Spinal cord (tissue), 10 donors: ENCODE measurements around the gene KRT36. TPM values are rescaled to one million over a fixed set of nuclear protein-coding genes. Genes with fewer than 3 reads are reported as not detected.

Source experiments
- DNase-seq, 6 donors: peaks; one replicate each; pipeline versions ENCODE4 v3.0.0 to v3.0.0-alpha.2; 2013 to 2015; ENCODE audit warnings: low spot score in 6 of 6, low read depth in 4 of 6
- H3K27ac ChIP-seq: one replicate; pipeline ENCODE4 v1.5.1; 2013; ENCODE audit warnings: low read depth, low read length, control low read depth
- H3K27me3 ChIP-seq: one replicate; pipeline ENCODE4 v1.6.1; 2013; ENCODE audit warnings: low read length; ENCODE audit not compliant: control insufficient read depth, insufficient read depth
- H3K36me3 ChIP-seq: one replicate; pipeline ENCODE4 v1.6.1; 2013; ENCODE audit warnings: low read length; ENCODE audit not compliant: control insufficient read depth, insufficient read depth
- H3K4me1 ChIP-seq: one replicate; pipeline ENCODE4 v1.6.1; 2013; ENCODE audit warnings: low read length; ENCODE audit not compliant: control insufficient read depth, insufficient read depth
- H3K4me3 ChIP-seq: one replicate; pipeline ENCODE4 v1.5.1; 2013; ENCODE audit warnings: low read depth, low read length, control low read depth
- H3K9me3 ChIP-seq: one replicate; pipeline ENCODE4 v1.6.1; 2013; ENCODE audit warnings: low read length; ENCODE audit not compliant: control insufficient read depth, insufficient read depth
- WGBS: methylation state at CpG from one replicate; pipeline ENCODE4 v1.1.5; 2013; ENCODE audit warnings: missing lambda C conversion rate; ENCODE audit not compliant: insufficient coverage; 5-methylcytosine and 5-hydroxymethylcytosine counted together
- polyA plus RNA-seq, 2 donors: library from polyadenylated mRNA; unstranded; fragments of 120-200 nt; gene quantifications; one replicate each; pipeline ENCODE4 v1.2.1, GENCODE V29; 2013; ENCODE audit not compliant: insufficient read length in 2 of 2
- total RNA-seq, 2 donors: library from RNA; depleted of rRNA in 1 of 2; stranded (reverse); fragments of 120-200 nt in 1 of 2; fragments of >200 nt in 1 of 2; gene quantifications; one replicate each; pipeline versions ENCODE4 v1.2.3 to v1.2.4, GENCODE V29; 2013 to 2014
- donor health status: healthy.

Gene KRT36
- total and polyA plus RNA-seq, 4 donors, result not detected

DNA sequence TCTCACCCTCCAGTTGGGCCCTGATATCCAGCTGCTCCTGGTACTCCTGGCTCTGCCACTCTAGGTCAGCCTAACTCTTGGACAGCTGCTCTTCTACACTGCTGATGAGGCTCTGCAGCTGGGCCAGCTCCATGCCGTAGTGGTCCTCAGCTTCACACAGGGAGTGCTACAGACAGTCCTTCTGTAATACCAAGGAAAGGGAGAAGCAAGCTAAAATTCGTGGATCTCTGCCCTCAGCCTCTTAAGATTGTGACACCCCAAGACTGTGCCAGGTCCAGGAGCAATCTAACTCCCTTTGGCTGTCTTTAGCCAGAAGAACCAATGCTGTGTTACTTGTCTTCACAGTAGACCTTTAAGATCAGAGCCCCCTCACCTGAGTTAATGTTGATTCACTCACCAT, 41.2 kb downstream of the KRT36 start:
- H3K4me3 ChIP-seq, result no peak overlapping the region
- H3K36me3 ChIP-seq, result no peaks in the 10 kb centered on the region
- H3K4me1 ChIP-seq, result no peaks in the 10 kb centered on the region
- no peaks in the 10 kb centered on the region for H3K9me3 ChIP-seq
- no peak for DNase-seq
- 67% methylated on average over 2 of the region's 2 CpGs for WGBS
- no peak overlapping the region for H3K27ac ChIP-seq
- no peaks in the 10 kb centered on the region for H3K27me3 ChIP-seq

DNA sequence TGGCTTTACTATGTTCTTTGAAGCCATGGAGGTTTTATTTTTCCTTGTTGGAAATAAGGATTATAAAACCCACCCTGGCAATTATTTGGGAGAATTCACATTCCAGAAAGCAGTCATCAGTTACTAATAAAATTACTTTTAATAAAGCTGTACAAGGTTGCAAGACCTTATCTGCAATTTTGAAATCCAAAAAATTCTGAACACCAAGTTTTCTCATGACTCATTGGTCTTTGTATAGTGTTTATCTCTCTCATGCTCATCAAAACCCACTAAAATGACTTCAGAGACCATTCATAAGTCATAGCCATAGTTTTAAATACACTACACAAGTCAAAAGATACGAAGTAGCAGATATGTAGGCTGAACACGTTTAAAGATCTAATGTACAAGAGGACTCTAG, 42.9 kb downstream of the KRT36 start:
- H3K9me3 ChIP-seq, result no peaks in the 10 kb centered on the region
- H3K27me3 ChIP-seq, result no peaks in the 10 kb centered on the region
- no peaks in the 10 kb centered on the region for H3K36me3 ChIP-seq
- no peak for DNase-seq
- no CpG with 5 or more reads among the region's 2 CpGs for WGBS
- H3K27ac ChIP-seq, result no peak overlapping the region
- H3K4me1 ChIP-seq, result no peaks in the 10 kb centered on the region
- H3K4me3 ChIP-seq, result no peak overlapping the region

DNA sequence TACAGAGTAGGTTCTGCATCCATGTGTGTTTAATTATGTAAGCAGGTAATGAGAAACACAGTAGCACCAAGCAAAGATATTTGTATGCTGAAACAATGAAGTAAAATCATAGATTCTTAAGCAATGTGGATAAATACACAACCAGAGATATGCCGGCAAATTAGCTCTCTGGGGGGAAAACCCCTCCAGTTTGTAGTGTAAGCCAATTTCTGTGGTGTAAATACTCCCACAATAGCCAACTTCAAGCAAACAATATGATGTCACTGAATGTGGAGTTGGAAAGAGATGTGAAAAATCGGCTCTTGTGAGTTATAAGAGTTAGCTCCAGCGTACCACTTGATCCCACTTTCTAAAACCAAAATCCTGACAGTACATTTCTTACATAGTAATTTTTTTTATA, 45.1 kb downstream of the KRT36 start:
- no peaks in the 10 kb centered on the region for H3K9me3 ChIP-seq
- no peak for DNase-seq
- H3K27me3 ChIP-seq, result no peaks in the 10 kb centered on the region
- H3K27ac ChIP-seq, result no peak overlapping the region
- no peaks in the 10 kb centered on the region for H3K36me3 ChIP-seq
- WGBS, result no CpG with 5 or more reads among the region's 3 CpGs
- no peak overlapping the region for H3K4me3 ChIP-seq
- H3K4me1 ChIP-seq, result no peaks in the 10 kb centered on the region

DNA sequence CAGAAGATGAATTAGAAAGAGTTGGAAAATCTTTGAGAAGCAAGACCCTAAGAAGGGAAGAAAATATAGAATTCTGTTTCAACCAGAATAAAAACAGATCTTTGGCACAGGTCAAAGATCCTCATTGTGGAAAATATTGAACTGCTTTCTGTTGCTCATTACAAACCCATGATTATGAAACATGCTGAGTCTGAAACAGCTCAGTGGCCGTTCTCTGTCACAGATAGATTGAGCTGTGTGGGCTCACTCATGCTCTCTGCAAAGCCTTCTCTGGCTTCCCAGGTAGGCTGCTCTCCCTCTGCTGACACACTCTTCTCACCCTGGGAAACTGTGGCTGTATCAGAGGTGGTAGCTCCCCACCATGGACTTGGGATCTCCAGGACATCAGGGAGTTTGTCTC, 45.5 kb downstream of the KRT36 start:
- Histone ChIP-seq H3K36me3 (no peaks in the 10 kb centered on the region), H3K4me3 (no peak overlapping the region), H3K4me1 (no peaks in the 10 kb centered on the region), H3K9me3 (no peaks in the 10 kb centered on the region), H3K27me3 (no peaks in the 10 kb centered on the region), H3K27ac (no peak overlapping the region)
- WGBS, result 80% methylated on average over 1 of the region's 1 CpG
- DNase-seq, result no peak

DNA sequence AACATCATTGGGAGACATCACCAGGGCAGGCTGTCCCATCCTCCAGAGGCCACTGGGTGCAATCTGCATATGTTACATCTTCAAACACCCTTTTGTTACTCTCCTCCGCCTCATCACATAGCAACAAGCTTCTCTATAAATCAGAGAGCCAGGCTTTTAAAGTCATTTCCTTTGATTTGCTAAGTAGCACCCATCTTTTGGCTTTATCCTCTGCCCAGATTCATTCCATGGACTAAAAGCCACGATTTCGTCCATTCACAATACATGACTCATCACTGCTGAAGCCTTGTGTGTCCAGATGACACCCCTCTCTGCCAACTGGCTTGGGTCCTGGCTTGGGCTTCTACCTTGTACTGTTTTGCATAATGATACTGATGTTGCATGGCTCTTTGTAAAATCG, 47.0 kb downstream of the KRT36 start:
- Histone ChIP-seq H3K27ac (no peak overlapping the region), H3K36me3 (no peaks in the 10 kb centered on the region), H3K4me3 (no peak overlapping the region), H3K9me3 (no peaks in the 10 kb centered on the region), H3K4me1 (no peaks in the 10 kb centered on the region), H3K27me3 (no peaks in the 10 kb centered on the region)
- no peak for DNase-seq
- 43% methylated on average over 1 of the region's 4 CpGs for WGBS

DNA sequence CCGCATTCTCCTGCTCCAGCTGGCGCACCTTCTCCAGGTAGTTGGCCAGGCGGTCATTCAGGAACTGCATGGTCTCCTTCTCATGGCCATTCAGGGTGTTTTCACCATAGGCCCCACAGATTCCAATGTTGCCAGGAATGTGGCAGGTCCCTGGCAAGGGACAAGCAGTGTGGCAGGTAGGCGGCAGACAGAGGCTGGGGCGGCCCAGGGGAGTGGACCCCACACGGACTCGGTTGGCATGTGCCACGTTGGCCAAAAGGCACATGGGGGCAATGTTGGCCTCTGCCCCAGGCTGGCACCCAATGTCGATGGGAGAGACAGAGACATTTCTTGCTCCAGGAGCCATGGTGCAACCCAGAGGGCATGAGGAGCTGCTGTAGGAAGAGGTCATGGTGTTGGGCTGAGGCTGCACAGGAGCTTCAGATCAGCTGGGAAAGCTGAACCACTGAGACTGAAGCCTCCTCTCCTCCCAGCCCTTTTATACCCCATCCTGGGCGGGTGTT, 49.1 kb downstream of the KRT36 start, which contains the start of gene KRT38:
Gene KRT38, minus strand, starts transcription at position 453 of the 503 bp plus-strand sequence. Its CDS starts 62 bp downstream, at position 391.
- Histone ChIP-seq H3K4me3 (no peak within 1 kb of the TSS), H3K27me3 (no peaks in the 10 kb centered on the region), H3K9me3 (no peaks in the 10 kb centered on the region), H3K4me1 (no peaks in the 10 kb centered on the region), H3K27ac (no peak within 1 kb of the TSS), H3K36me3 (no peaks in the 10 kb centered on the region)
- WGBS, result 92% methylated on average over 9 of the region's 10 CpGs
- no peak for DNase-seq

DNA sequence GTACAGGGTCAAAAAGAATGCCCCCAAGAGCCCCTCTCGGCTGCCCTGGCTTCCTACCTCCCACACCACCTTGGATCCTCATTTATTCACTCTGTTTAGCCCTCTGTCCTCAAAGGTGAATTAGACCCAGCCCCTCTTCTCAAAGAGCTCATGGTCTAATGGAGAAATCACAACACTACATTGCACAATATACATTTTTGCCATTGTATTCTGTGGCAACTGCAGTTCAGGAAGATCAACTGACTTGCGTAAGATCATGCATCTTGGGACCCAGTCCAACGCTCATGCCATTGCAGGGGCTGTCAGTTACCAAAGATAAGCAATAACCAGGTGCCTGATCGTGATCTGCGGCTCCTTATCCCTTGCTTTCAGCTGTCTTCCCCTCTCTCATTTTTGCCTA, 50.3 kb downstream of the KRT36 start:
- H3K36me3 ChIP-seq, result no peaks in the 10 kb centered on the region
- H3K4me3 ChIP-seq, result no peak overlapping the region
- WGBS, result 91% methylated on average over 4 of the region's 5 CpGs
- no peaks in the 10 kb centered on the region for H3K9me3 ChIP-seq
- DNase-seq, result no peak
- no peaks in the 10 kb centered on the region for H3K27me3 ChIP-seq
- H3K4me1 ChIP-seq, result no peaks in the 10 kb centered on the region
- no peak overlapping the region for H3K27ac ChIP-seq

DNA sequence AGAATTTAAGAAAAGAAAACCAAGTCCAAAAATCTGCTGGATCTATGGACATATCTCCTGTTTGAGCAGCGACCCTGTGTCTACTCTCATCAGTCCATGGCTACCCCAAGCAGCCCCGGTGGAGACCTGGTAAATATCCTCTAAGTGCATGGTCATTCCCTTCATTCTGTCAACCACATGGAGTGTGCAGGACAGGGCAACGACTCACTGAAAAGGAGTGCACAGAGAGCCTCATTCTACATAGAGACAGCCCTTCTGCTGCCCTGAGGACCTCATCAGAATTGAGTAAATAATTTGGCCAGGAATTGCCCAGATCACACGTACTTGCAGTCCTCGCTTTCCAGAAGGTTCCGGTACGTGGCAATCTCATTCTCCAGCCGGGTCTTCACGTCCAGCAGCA, 51.9 kb downstream of the KRT36 start:
- no peaks in the 10 kb centered on the region for H3K27me3 ChIP-seq
- 90% methylated on average over 9 of the region's 9 CpGs for WGBS

DNA sequence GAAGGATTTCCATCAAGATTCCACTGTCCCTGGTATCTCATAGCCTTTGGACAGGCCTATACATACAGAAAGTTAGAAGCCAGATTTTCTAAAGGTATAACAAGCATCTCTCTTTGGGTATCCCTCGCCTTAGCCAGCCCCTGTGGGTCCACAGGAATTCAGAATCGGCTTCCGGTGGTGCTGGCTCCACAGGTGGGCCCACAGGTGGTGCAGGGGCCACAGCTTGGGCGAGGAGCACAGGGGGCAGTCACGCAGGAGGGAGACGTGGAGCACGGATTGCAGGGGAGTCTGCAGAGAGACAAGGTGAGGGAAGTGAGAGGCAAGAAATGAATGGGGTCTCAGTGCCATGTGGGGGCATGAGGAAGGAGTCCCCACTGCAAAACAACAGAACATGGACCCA, 52.5 kb downstream of the KRT36 start:
- 83% methylated on average over 7 of the region's 7 CpGs for WGBS
- Histone ChIP-seq H3K27ac (no peak overlapping the region), H3K9me3 (no peaks in the 10 kb centered on the region), H3K36me3 (no peaks in the 10 kb centered on the region), H3K4me3 (no peak overlapping the region), H3K27me3 (no peaks in the 10 kb centered on the region), H3K4me1 (no peaks in the 10 kb centered on the region)
- DNase-seq, result no peak

More for the DNA sequence above, 51.9 kb downstream of the KRT36 start:
- Histone ChIP-seq H3K4me3 (no peak overlapping the region), H3K27ac (no peak overlapping the region), H3K9me3 (no peaks in the 10 kb centered on the region), H3K36me3 (no peaks in the 10 kb centered on the region), H3K4me1 (no peaks in the 10 kb centered on the region)
- no peak for DNase-seq
